ENCODE data around the gene KMO.

- TF ChIP-seq EZH2 (IDR thresholded peaks at IDR 0.05) (no peak), POLR2AphosphoS5 (IDR thresholded peaks at IDR 0.05; ENCODE audit: borderline replicate concordance, low read depth, low read length) (no peak)
Measured at GRCh38 chr1:241482761-241483250, 49.4 kb upstream of the KMO start.

Measured in SK-N-MC (cell line).